ENCODE results near the gene KNCN. TPM values are rescaled to one million over a fixed set of nuclear protein-coding genes. Genes with fewer than 3 reads are reported as not detected.

KNCN gene
- total RNA-seq, 4 donors from 2014 or later = not detected

DNA sequence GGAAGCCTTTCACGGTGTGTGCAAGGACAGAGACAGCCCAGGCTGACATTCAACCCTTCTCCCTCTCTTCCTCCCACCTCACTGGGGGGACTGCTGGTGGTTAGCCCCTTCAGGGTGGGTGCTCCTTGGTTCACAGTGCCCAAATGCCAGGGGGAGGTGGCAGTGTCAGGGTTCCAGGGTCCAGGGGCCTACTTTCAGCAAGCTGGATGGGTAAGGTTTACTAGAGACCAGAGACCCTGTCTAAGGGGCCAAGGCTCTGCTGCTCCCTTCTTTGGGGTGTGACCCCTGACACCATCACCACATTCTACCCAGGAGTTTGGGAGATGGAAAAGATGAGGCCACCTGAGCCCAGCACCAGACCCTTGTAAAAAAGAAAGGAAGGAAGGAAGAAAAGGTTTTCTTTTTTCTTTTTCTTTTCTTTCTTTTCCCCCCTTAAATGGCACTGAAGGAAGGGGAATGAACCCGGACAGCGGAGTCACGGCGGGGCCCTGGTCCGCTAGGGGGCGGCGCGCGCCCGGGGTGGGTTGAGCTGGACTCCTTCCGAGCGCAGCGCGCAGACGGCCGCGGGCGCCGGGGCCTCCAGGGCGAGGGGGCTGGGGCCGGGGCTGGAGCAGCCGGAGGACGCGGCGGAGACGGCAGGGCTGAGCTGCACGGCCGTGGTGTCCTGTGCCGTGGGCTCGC is 18.8 kb downstream of the KNCN start:
- DNase-seq (ENCODE audit: low spot score in 2 of 2) = peak; percentile 29 to 56
- Histone ChIP-seq H3K9me3 (no peaks in the 10 kb centered on the region), H3K4me1 (peaks cover 0 to 21% (median 0%) of the 10 kb centered on the region in 4 donors), H3K36me3 (no peaks in the 10 kb centered on the region), H3K27ac (peak overlapping the region in 3 of 4 donors; percentile 8 to 76 (median 35)), H3K4me3 (peak overlapping the region in 3 of 4 donors; percentile 33 to 51 (median 40)), H3K27me3 (peaks cover 0 to 18% of the 10 kb centered on the region in 2 donors)
- TF ChIP-seq, protein P1, sequence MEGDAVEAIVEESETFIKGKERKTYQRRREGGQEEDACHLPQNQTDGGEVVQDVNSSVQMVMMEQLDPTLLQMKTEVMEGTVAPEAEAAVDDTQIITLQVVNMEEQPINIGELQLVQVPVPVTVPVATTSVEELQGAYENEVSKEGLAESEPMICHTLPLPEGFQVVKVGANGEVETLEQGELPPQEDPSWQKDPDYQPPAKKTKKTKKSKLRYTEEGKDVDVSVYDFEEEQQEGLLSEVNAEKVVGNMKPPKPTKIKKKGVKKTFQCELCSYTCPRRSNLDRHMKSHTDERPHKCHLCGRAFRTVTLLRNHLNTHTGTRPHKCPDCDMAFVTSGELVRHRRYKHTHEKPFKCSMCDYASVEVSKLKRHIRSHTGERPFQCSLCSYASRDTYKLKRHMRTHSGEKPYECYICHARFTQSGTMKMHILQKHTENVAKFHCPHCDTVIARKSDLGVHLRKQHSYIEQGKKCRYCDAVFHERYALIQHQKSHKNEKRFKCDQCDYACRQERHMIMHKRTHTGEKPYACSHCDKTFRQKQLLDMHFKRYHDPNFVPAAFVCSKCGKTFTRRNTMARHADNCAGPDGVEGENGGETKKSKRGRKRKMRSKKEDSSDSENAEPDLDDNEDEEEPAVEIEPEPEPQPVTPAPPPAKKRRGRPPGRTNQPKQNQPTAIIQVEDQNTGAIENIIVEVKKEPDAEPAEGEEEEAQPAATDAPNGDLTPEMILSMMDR (IDR thresholded peaks at IDR 0.05) = peak; percentile 60 to 85 (median 74)
- TF ChIP-seq POLR2A (IDR thresholded peaks at IDR 0.05) = peak in 1 of 2 donors; percentile 19
- TF ChIP-seq EP300 (IDR thresholded peaks at IDR 0.05) = no peak
- WGBS, 2 donors = 2% methylated on average over 21 to 28 of the region's 31 CpGs

DNA sequence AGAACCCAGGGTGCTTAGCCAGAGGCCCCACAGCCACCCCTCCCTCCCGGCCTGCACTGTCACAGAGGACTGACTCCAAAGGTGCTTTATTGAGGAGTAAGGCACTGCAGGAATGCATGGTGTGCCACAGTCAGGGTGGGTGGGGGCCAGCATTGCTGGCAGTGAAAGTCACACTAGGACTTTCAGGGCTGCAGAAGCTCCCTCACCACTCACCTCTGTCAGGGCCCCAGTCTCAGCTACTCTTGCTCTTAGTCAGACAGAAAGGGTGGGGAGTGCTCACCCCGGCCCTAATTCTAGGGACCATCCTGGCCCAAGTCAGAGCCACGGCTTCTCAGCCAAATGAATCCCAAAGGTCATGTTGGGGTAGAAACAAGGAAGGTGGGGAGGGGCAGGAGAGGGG is 19.4 kb downstream of the KNCN start:
- Histone ChIP-seq H3K36me3 (no peaks in the 10 kb centered on the region), H3K4me1 (peaks cover 0 to 21% (median 0%) of the 10 kb centered on the region in 4 donors), H3K27ac (no peak overlapping the region), H3K9me3 (no peaks in the 10 kb centered on the region), H3K4me3 (no peak overlapping the region), H3K27me3 (peaks cover 0 to 19% of the 10 kb centered on the region in 2 donors)
- TF ChIP-seq EP300 (IDR thresholded peaks at IDR 0.05) (no peak), POLR2A (IDR thresholded peaks at IDR 0.05) (no peak)
- TF ChIP-seq, protein P1 (IDR thresholded peaks at IDR 0.05) = no peak
- DNase-seq (ENCODE audit: low spot score in 2 of 2) = no peak
- WGBS, 2 donors = 50 to 64% methylated on average over 3 of the region's 3 CpGs

DNA sequence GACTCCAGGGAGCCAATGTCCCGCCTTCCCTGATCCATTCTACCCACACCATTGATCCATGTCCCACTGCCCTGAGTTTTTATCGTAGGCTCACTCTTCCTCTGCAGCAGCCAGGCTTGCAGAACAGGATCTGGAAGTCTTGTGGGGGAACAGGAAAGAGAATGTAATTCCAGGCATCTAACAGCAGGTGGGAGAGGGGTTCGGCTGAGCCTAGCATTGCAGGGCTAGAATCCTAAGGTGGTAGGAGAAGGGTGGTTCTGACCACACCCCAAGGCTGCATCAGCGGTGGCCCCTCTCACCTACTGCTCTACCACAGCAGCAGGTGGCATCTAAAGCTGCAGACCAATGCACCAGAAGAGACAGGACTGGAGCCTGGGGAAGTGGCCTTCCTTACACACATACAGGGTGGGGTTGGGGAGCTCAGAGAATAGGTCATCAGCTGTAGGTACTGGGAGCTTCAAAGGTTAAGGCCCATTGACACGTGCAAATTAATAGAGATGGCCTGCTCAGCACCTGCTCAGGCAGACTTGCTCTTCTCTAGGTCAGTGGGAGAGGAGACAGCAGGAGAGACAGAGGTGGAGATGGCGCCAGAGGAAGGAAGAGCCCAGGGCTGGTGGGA is 20.5 kb downstream of the KNCN start:
- Histone ChIP-seq H3K9me3 (no peaks in the 10 kb centered on the region), H3K27me3 (peaks cover 0 to 31% of the 10 kb centered on the region in 2 donors), H3K36me3 (no peaks in the 10 kb centered on the region), H3K4me3 (no peak overlapping the region), H3K27ac (no peak overlapping the region), H3K4me1 (peaks cover 0 to 21% (median 0%) of the 10 kb centered on the region in 4 donors)
- TF ChIP-seq, protein P1 (IDR thresholded peaks at IDR 0.05) = no peak
- 58% methylated on average over 6 of the region's 6 CpGs for WGBS, 2 donors
- no peak for DNase-seq (ENCODE audit: low spot score in 2 of 2)

DNA sequence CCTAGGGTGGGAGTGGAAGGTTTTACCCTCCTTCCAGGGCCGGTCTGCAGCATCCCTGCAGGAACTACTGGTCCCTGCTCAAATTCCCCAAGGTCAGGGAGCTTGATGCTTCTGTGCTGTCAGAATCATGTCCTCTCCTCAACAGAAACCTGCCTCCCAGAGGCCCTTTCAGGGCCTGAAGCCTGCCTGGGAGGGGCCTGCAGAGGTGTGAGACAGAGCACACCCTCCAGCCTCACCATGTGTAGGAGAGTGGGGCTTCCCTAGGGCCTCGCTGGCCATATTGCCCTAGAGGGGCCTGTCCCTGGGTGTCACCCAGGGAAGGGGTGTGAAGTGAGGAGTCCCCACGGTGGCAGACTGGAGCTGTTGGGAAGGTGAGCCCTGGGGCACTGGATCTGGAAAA is 21.1 kb downstream of the KNCN start:
- peaks cover 0 to 21% (median 0%) of the 10 kb centered on the region in 4 donors for H3K4me1 ChIP-seq
- no peak overlapping the region for H3K4me3 ChIP-seq
- DNase-seq (ENCODE audit: low spot score in 2 of 2) = no peak
- no peaks in the 10 kb centered on the region for H3K36me3 ChIP-seq
- WGBS, 2 donors = 67 to 79% methylated on average over 3 of the region's 3 CpGs
- no peaks in the 10 kb centered on the region for H3K9me3 ChIP-seq
- H3K27ac ChIP-seq = no peak overlapping the region
- peaks cover 0 to 37% of the 10 kb centered on the region in 2 donors for H3K27me3 ChIP-seq
- TF ChIP-seq, protein P1 (IDR thresholded peaks at IDR 0.05) = no peak
- TF ChIP-seq EP300 (IDR thresholded peaks at IDR 0.05) (no peak), POLR2A (IDR thresholded peaks at IDR 0.05) (no peak)

DNA sequence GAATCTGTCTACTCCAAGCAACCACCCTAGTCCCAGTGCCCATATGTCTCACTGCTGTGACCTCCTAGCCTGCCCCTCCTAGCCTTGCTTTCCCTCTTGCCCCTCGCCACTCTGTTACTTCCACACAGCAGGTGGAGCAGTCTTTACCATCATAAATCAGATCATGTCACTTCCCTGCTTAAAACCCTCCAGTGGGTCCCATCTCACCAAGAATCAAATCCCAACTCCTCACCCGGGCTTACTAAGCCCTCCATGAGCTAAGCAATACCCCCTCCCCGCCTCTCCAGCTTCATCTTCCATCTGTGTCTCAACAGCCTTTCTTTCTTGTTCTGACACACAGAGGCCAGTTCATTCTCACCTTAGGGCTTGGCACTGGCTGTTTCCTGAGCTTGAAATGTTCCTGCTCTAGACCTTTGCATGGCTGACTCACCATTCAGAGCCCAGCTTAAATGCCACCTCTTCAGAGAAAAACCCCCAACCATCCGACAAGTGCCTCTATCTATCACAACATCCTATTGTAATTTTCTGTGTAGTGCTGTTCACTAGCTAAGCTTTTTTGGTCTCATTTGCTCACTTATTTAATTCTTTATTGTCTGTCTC is 22.3 kb downstream of the KNCN start:
- peaks cover 0 to 21% (median 0%) of the 10 kb centered on the region in 4 donors for H3K4me1 ChIP-seq
- no peaks in the 10 kb centered on the region for H3K36me3 ChIP-seq
- 51 to 58% methylated on average over 4 of the region's 4 CpGs for WGBS, 2 donors
- TF ChIP-seq EP300 (IDR thresholded peaks at IDR 0.05) = no peak
- TF ChIP-seq POLR2A (IDR thresholded peaks at IDR 0.05) = no peak
- TF ChIP-seq, protein P1 (IDR thresholded peaks at IDR 0.05) = no peak
- DNase-seq (ENCODE audit: low spot score in 2 of 2) = no peak
- no peaks in the 10 kb centered on the region for H3K9me3 ChIP-seq
- peaks cover 0 to 37% of the 10 kb centered on the region in 2 donors for H3K27me3 ChIP-seq
- no peak overlapping the region for H3K27ac ChIP-seq
- no peak overlapping the region for H3K4me3 ChIP-seq
